Inflammatory macrophage (primary cell): Measurements from ENCODE around the gene UGT1A10.
"Not testable (repeated sequence)": the region's sequence is repeated elsewhere in the genome, so short reads cannot be mapped to it uniquely, and the experiment has no call there.

ENCODE experiments used
- DNase-seq, 2 donors: peaks; one replicate each; pipeline ENCODE4 v3.0.0-alpha.2; 2020 to 2022
- total RNA-seq, 18 experiments: gene quantifications; one replicate each; lab custom pipeline; 2026; ENCODE audit warnings: mixed read lengths in 6 of 18, inconsistent platforms in 2 of 18; lab: John Stamatoyannopoulos, UW

Gene UGT1A10
- 0 to 0.04 (median 0) reads per million in 18 experiments for total RNA-seq

DNA sequence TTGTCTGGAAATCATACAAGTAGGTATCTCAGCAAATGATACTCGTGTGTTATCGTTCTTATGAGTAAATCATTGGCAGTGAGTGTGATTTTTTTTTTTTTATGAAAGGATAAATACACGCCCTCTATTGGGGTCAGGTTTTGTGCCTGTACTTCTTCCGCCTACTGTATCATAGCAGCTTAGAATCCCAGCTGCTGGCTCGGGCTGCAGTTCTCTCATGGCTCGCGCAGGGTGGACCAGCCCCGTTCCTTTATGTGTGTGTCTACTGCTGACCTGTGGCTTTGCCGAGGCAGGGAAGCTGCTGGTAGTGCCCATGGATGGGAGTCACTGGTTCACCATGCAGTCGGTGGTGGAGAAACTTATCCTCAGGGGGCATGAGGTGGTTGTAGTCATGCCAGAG, at the start of gene UGT1A10:
Gene UGT1A10 (plus strand): TSS at position 143 of the 400 bp plus-strand sequence. CDS start 75 bp downstream, at position 218.
- not testable (repeated sequence) for DNase-seq

DNA sequence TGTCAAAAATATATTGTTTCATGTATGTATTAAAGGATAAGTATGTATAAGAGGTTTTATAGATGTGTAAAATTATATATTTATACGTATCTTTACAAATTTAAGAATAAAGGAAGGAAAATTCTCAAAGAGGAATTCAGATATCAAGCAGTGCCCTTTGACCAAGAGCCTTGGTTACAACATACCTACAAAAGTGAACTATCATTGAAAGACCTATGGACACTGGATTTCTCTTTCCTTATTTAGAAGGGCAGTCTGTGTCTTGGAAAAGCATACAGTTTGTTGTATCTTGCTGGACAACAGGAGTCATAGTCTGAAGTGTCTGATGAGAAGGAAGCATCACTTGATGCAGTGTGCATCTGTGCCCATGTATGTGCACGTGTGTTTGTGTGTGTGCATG, 47.8 kb upstream of the UGT1A10 start:
- DNase-seq = no peak

DNA sequence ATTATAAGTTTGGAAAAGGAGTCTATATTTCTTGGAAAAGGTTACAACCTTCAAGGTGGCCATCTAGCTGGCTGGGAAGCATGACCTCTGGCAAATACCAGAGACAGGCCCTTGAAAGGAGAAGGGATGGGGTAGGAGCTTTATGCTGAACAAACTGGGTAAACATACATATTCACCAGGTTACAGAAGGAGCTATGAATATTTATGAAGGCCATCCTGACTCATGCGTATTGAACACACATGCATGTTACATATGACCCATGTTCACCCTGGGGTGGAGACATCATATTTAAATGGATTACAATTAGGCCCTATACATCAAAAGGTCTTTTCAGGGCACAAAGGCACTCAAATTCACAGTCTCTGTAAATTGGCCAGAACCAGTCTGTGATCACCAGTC, 43.5 kb upstream of the UGT1A10 start:
- DNase-seq = not testable (repeated sequence)

DNA sequence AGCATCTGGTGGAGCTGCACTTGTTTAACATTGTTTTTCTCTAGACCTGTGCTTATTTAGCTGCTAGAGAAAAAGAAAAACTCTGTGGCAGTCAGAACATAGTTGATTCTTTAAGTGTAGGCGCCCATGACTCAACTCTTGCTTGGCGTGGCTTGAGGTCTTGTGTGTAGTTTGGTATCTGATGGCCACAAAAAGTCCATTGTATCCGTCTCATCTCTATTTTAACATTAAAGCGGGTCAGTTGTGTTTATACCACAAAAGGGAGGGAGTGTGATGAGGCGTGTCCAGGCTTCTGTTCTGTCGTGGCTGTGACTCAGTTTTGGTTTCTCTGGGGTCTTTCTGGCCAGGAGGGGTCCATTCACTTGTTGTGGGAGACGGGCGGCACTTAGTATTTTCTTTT, 43.0 kb upstream of the UGT1A10 start:
- no peak for DNase-seq

DNA sequence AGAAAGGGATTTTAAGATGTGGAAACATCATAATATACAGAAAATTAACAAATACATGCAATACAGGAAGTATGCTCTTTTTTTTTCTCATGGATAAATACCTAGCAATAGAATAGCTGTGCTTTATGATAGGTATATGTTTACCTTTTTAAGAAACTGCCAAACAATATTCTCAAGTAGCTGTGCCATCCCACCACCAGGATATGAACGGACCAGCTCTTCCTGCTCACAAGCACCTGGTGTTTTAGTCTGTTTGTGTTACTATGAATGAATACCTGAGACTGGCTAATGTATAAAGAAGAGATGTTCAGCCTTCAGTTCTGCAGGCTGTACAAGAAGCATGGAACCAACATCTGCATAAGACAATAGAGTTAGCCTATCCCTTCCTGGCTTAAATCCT, 38.7 kb upstream of the UGT1A10 start:
- no peak for DNase-seq

DNA sequence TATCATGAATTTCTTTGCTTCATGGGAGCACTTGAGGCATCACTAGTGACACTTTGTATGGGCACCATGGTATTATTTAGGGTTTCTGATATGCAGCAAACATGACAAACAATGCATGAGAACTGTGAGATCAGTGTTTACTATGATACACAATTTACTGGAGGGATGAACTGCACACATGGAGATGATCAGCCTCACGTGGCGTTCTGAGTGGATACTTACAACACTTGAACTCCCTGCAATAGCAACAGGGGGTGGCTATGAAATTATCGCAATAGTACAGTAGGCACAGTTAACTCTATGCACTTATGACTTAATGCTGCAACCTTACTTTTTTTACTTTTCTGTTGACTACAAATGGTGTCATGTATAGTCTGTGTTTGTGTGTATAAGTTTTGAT, 37.3 kb upstream of the UGT1A10 start:
- DNase-seq = no peak

DNA sequence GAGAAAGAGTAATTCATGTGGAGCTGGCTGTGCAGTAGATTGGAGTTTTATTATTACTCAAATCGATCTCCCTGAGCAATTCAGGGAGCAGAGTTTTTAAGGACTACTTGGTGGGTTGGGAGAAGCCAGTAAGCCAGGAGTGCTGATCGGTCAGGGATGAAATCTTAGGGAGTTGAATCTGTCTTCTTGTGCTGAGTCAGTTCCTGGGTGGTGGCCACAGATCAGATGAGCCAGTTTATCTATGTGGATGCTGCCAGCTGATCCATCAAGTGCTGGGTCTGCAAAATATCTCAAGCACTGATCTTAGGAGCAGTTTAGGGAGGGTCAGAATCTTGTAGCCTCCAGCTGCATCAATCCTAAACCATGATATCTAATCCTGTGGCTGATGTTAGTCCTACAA, 35.9 kb upstream of the UGT1A10 start:
- DNase-seq = no peak

DNA sequence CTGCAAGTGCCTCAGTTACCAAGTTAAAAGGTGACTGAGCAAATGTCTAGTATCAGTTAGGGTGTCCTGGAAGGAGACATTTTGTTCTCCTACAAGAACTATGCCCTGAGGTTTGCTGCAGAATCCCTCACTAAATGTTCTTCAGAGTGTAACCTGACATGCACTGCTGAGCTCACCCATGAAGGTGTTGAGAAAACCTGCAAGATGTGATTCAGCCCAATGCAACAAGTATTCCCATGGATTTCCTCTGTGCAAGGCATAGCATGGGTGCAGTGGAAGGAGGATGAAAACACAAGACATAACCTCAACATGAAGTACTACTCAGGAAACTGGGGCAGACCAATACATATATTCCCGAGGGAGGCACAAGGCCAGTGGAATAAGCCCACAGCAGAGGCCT, 34.2 kb upstream of the UGT1A10 start:
- no peak for DNase-seq

DNA sequence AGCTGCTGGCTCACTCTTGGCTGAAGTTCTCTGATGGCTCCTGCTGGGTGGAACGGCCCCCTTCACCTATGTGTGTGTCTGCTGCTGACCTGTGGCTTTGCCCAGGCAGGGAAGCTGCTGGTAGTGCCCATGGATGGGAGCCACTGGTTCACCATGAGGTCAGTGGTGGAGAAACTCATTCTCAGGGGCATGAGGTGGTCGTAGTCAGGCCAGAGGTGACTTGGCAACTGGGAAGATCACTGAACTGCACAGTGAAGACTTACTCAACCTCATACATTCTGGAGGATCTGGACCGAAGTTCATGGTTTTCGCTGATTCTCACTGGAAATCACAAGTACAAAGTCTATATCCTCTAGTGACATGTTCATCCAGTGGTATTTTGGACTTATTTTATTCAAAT, 32.7 kb upstream of the UGT1A10 start:
- no peak for DNase-seq

DNA sequence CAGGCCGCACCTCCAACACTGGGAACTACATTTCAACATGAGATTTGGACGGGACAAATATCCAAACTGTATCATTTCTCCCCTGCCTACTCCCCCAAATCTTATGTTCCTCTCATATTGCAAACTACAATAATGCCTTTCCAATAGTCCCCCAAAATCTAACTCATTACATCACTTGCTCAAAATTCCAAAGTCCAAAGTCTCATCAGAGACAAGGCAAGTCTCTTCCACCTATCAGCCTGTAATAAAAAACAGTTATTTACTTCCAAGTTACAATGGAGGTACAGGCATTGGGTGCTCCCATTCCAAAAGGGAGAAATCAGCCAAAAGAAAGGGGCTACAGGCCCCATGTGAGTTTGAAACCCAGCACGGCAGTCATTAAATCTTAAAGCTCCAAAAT, 31.4 kb upstream of the UGT1A10 start:
- DNase-seq = no peak

DNA sequence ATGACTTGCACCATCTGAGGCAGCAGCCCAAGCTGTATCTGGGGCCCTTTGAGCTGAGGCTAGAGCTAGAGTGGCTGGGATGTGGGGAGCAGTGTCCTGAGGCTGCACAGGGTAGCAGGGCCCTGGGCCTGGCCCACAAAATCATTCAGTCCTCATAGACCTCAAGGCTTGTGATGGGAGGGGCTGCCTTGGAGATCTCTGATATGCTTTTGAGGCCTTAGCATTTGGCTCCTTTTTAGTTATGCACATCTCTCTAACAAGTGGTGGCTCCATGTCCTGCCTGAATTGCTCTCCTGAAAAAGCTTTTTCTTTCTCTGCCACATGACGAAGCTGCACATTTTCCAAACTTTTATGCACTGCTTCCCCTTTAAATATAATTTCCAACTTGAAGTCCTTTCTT, 30.6 kb upstream of the UGT1A10 start:
- DNase-seq = no peak

DNA sequence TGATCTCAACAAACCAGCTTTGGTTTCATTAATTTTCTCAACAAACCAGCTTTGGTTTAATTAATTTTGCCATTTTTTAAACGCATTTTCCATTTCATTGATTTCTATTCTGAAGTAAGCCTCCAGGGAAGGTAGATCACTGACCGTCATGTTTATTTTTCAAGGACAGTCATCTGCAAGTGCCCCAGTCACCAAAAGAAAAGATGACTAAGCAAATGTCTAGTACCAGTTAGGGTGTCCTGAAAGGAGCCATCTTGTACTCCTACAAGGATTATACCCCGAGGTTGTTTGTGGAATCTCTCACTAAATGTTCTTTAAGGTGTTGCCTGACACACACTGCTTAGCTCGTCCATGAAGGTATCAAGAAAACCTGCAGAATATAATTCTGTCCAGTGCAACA, 25.0 kb upstream of the UGT1A10 start:
- DNase-seq = no peak

DNA sequence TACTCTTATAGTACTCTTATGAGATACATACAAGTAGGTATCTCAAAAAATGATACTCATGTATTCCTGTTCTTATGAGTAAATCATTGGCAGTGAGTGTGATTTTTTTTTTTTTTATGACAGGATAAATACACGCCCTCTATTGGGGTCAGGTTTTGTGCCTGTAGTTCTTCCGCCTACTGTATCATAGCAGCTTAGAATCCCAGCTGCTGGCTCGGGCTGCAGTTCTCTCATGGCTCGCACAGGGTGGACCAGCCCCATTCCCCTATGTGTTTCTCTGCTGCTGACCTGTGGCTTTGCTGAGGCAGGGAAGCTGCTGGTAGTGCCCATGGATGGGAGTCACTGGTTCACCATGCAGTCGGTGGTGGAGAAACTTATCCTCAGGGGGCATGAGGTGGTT, 18.8 kb upstream of the UGT1A10 start, which contains the start of gene UGT1A8:
Gene UGT1A8 (plus strand): TSS at position 158 of the 400 bp plus-strand sequence. CDS start 75 bp downstream, at position 233.
- DNase-seq = not testable (repeated sequence)

DNA sequence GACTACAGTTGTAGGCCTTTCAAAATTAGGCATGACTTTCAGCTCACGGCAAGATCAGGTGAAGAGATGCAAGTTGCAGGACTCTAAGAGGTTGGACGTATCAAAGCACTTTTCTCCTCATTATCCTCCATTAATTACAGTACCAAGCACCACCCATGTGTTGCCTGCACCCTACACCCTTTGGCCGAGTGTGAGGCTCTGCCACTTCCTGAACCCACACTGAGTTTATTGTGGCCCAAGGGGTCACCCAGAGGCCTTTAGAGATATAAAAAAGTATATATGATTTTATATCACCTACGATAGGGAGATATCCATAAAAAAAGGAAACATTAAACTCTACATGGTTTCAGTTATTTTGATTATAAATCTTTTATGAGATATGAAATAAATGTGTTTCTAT, 16.0 kb upstream of the UGT1A10 start:
- no peak for DNase-seq

DNA sequence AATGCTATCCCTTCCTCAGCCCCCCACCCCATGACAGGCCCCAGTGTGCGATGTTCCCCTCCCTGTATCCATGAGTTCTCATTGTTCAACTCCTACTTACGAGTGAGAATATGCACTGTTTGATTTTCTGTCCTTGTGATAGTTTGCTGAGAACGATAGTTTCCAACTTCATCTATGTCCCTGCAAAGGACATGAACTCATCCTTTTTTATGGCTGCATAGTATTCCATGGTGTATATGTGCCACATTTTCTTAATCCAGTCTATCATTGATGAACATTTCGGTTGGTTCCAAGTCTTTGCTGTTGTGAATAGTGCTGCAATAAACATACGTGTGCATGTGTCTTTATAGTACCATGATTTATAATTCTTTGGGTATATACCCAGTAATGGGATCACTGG, 14.4 kb upstream of the UGT1A10 start:
- DNase-seq = not testable (repeated sequence)

DNA sequence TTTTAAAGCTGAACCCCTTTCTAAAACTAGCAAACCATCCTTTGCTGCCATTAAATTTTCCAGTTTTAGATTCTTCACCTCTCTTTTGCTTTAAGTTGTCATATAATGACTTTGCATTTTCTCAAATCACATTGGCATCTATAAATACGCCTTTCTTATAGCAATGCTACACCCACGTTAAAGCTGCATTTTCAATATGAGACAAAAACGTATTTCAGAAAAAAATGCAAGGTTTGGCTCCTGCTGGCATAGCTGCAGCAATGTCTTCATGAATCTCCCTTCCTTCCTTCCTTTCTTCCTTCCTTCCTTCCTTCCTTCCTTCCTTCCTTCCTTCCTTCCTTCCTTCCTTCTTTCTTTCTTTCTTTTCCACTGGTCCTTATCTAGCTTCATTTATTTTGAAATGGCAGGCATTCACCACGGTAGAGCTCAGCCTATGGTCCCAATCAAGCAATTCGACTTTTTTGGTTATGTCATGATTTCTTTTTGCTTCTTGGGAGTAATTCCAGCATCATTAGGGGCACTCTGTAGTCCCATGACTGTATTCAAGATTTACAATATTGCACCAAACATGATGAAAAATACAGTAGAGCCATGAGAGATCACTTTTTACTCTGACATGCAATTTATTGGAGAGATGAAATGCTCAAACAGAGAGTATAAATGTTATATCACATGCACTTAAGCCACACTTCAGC, 8.8 kb upstream of the UGT1A10 start:
- no peak for DNase-seq

DNA sequence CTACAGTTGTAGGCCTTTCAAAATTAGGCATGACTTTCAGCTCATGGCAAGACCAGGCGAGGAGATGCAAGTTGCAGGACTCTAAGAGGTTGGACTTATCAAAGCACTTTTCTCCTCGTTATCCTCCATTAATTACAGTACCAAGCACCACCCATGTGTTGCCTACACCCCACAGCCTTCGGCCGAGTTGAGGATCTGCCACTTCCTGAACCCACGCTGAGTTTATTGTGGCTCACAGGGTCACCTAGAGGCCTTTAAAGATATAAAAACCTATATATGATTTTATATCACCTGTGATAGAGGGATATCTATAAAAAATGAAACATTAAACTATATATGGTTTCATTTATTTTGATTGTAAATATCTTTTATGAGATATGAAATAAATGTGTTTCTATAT, 2.6 kb downstream of the UGT1A10 start:
- DNase-seq = no peak

DNA sequence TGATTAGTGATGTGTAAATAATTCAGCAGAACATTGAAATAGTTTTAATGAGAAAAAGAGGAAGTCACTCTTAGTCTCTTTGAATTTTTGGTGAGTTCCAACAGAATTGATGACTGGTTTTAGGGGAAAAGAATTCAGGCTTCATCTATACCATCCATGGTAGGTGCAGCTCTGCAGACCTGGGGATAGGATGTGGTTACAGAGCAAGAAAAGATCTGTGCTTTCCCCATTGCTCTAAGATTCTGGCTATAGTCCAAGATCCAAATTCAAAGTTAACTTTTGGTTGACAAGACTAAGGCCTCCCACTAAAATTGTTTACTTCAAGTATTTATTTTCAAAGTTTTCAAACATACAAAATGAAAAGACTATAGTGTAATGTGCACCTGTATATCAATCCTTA, 3.6 kb downstream of the UGT1A10 start:
- no peak for DNase-seq

DNA sequence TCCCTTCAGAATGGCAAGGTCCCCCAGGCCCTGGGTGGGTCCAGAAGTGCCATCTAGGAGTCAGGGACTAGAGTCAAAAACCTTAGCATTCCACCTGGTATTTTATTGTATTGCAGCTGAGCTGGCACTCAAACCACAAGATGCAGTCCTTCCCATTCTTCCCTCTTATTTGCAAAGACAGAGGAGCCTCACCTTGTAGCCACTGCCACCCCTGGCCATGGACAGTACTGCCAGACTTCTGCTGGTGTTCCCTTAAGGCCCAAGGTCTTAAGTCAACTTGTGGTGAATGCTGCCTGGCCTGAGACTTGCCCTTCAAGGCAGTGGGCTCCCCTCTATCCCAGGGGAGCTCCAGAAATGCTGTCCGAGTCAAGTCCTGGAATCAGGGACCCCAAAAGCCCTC, 6.9 kb downstream of the UGT1A10 start:
- DNase-seq = no peak

DNA sequence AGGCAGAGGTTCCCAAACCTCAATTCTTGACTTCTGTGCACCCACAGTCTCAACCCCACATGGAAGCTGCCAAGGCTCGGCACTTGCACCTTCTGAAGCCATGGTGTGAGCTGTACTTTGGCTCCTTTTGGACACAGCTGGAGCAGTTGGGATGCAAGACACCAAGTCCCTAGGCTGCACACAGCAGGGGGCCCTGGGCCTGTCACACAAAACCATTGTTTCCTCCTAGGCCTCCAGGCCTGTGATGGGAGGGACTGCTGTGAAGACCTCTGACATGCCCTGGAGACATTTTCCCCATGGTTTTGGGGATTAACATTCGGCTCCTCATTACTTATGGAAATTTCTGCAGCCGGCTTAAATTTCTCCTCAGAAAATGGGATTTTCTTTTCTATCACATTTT, 9.8 kb downstream of the UGT1A10 start:
- not testable (repeated sequence) for DNase-seq

DNA sequence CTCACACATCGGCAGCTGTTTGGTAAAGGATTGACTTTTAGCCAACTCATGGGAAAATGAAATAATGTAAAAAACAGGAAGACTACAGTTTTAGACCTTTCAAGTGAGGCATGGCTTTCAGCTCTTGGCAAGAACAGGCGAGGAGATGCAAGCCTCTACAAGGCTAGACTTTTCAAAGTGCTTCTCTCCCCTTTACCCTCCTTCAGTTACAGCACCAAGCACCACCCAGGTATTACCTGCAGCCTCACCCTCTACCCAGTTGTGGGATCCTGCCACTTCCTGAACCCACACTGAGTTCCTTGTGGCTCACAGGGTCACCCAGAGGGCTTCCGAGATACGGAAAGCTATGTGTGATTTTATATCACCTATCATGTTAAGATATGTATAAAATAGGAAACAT, 14.7 kb downstream of the UGT1A10 start:
- DNase-seq = no peak

DNA sequence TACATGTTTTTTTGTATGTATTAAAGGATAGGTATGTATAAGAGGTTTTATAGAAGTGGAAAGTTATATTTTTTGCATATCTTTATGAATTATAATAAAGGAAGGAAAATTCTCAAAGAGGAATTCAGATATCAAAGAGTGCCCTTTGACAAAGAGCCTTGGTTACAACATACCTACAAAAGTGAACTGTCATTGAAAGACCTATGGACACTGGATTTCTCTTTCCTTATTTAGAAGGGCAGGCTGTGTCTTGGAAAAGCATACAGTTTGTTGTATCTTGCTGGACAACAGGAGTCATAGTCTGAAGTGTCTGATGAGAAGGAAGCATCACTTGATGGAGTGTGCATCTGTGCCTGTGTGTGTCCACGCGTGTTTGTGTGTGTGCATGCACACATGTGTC, 15.2 kb downstream of the UGT1A10 start:
- DNase-seq = no peak

DNA sequence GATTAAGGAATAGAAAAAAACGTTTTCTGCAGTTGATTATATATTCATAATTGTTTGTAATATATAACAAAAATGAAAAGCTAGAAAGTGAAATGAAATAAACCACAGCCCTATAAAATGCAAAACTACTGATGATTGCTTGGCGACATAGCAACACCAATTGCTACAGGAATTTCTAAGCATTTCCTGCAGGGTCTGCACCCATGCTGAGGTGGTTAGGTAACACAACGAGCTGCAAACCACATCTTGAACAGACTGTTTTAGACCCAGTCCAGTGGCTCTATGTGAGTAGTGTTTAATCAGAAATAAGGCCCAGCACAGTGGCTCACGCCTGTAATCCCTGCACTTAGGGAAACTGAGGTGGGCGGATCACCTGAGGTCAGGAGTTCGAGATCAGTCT, 18.3 kb downstream of the UGT1A10 start:
- DNase-seq = no peak

DNA sequence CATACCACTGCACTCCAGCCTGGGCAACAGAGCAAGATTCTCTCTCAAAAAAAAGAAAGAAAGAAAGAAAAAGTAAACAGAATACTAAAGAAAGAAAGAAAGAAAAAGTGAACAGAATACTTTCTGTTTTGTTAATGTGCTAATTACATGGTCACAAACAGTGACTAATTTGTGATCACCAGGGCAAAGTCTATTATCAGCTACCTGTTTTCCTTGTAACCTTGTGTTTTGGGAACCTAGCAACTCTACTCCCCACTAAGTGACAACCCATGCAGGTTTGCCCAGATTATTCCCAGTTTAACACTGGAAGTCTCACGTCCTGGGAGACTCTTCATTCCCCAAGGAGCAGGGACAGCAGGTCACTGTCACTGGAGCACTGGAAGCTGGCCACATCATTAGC, 18.8 kb downstream of the UGT1A10 start:
- no peak for DNase-seq

DNA sequence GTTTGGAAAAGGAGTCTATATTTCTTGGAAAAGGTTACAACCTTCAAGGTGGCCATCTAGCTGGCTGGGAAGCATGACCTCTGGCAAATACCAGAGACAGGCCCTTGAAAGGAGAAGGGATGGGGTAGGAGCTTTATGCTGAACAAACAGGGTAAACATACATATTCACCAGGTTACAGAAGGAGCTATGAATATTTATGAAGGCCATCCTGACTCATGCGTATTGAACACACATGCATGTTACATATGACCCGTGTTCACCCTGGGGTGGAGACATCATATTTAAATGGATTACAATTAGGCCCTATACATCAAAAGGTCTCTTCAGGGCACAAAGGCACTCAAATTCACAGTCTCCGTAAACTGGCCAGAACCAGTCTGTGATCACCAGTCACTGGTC, 19.7 kb downstream of the UGT1A10 start:
- DNase-seq = not testable (repeated sequence)
